ENCODE results near the gene SEPTIN10.

DNA sequence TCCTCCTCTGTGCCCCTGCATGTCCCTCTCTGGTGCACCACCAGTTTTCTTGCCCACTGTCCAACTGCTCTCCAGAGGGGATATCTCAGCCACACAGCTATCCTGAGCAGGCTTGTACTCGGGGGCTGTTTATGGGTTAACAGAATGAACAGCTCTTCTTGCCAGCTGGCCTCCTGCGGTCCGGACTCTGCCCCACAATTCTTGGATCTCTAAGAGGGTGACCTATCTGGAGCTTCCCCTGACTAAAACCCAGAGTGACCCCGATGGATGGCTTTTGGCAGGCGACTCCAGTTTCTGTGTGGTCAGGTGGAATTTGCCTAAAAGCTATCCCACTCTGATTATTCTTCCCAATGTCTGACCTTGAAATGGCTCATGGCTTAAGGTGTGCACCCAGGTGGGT, 9.5 kb upstream of the SEPTIN10 start:
- TF ChIP-seq CTCF (IDR thresholded peaks at IDR 0.05): no peak
- TF ChIP-seq EZH2 (IDR thresholded peaks at IDR 0.05): no peak
- no peak for TF ChIP-seq EZH2phosphoT487 (IDR thresholded peaks at IDR 0.05)

Measured in neural progenitor cell (in vitro differentiated cells).